Bronchial epithelial cell (primary cell): Measurements from ENCODE around the gene FHIT. TPM values are rescaled to one million over a fixed set of nuclear protein-coding genes. Genes with fewer than 3 reads are reported as not detected.

Source experiments
- DNase-seq: peaks from one replicate; pipeline ENCODE4 v3.0.0-alpha.2; 2010; ENCODE audit warnings: low read depth
- FAIRE-seq: peaks from 2 replicates; lab custom pipeline; 2011; peaks lifted over from hg19 to GRCh38; lab: Jason Lieb, UNC
- H3K27me3 ChIP-seq: 2 replicates; pipeline ENCODE4 v1.5.1; 2011; ENCODE audit warnings: low read length; ENCODE audit not compliant: control insufficient read depth, insufficient read depth
- H3K36me3 ChIP-seq: 2 replicates; pipeline ENCODE4 v1.5.1; 2011; ENCODE audit warnings: low read length; ENCODE audit not compliant: control insufficient read depth, insufficient read depth
- H3K4me3 ChIP-seq: 2 replicates; pipeline ENCODE4 v1.5.1; 2011; ENCODE audit warnings: mild to moderate bottlenecking, low read depth, low read length, control low read depth
- total RNA-seq: library from RNA; depleted of rRNA; stranded (reverse); fragments of >200 nt; gene quantifications from 2 replicates; pipeline ENCODE4 v1.2.1, GENCODE V29; 2014
- TF ChIP-seq, protein P1 (sequence below): IDR thresholded peaks from 2 replicates; pipeline ENCODE4 v1.5.1; 2011; ENCODE audit warnings: mild to moderate bottlenecking, moderate library complexity, low read length, control low read depth, inconsistent platforms; ENCODE audit not compliant: insufficient read depth, severe bottlenecking

FHIT gene
- total RNA-seq, 1 donor from 2014 or later, result 1.6 TPM

GRCh38 chr3:59876533-59877062 lies 1374.7 kb downstream of the FHIT start:
- Histone ChIP-seq H3K27me3 (no peaks in the 10 kb centered on the region), H3K4me3 (no peak overlapping the region), H3K36me3 (no peaks in the 10 kb centered on the region)
- DNase-seq, result no peak
- FAIRE-seq, result no peak
- TF ChIP-seq, protein P1, sequence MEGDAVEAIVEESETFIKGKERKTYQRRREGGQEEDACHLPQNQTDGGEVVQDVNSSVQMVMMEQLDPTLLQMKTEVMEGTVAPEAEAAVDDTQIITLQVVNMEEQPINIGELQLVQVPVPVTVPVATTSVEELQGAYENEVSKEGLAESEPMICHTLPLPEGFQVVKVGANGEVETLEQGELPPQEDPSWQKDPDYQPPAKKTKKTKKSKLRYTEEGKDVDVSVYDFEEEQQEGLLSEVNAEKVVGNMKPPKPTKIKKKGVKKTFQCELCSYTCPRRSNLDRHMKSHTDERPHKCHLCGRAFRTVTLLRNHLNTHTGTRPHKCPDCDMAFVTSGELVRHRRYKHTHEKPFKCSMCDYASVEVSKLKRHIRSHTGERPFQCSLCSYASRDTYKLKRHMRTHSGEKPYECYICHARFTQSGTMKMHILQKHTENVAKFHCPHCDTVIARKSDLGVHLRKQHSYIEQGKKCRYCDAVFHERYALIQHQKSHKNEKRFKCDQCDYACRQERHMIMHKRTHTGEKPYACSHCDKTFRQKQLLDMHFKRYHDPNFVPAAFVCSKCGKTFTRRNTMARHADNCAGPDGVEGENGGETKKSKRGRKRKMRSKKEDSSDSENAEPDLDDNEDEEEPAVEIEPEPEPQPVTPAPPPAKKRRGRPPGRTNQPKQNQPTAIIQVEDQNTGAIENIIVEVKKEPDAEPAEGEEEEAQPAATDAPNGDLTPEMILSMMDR, result no peak

GRCh38 chr3:59873576-59874230 lies 1377.5 kb downstream of the FHIT start:
- H3K27me3 ChIP-seq, result no peaks in the 10 kb centered on the region
- no peaks in the 10 kb centered on the region for H3K36me3 ChIP-seq
- TF ChIP-seq, protein P1, result no peak
- DNase-seq (no peak), FAIRE-seq (no peak)
- H3K4me3 ChIP-seq, result no peak overlapping the region

GRCh38 chr3:59872128-59872527 lies 1379.1 kb downstream of the FHIT start:
- FAIRE-seq (no peak), DNase-seq (no peak)
- no peaks in the 10 kb centered on the region for H3K27me3 ChIP-seq
- no peaks in the 10 kb centered on the region for H3K36me3 ChIP-seq
- TF ChIP-seq, protein P1, result no peak
- H3K4me3 ChIP-seq, result no peak overlapping the region

- Histone ChIP-seq H3K36me3 (no peaks in the 10 kb centered on the region), H3K4me3 (no peak overlapping the region), H3K27me3 (no peaks in the 10 kb centered on the region)
- DNase-seq (no peak), FAIRE-seq (no peak)
- TF ChIP-seq, protein P1, result no peak
Observed at GRCh38 chr3:59867185-59868002, 1383.9 kb downstream of the FHIT start.

DNA sequence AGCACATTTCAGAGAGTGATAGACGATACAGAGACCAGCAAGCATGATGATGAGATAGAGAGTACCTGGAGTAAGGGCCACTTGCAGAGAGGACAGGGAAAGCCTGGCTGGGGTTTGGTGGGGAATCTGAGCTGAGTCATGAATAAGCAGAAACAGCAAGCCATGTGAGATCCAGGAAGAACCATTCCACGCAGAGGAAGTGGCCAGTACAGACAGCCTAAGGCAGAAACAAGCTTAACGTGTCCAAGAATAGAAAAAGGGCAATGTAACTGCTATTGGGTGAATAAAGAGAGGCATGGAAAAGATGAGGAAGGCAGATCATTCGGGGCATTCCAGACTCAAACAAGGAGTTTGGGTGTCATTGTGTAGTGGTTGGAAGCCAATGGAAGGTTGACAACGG lies 1385.2 kb downstream of the FHIT start:
- no peaks in the 10 kb centered on the region for H3K27me3 ChIP-seq
- FAIRE-seq (peak; percentile 18), DNase-seq (peak; percentile 49)
- TF ChIP-seq, protein P1, result no peak
- no peaks in the 10 kb centered on the region for H3K36me3 ChIP-seq
- no peak overlapping the region for H3K4me3 ChIP-seq
